Measurements from ENCODE around the gene ANKS4B.

DNA sequence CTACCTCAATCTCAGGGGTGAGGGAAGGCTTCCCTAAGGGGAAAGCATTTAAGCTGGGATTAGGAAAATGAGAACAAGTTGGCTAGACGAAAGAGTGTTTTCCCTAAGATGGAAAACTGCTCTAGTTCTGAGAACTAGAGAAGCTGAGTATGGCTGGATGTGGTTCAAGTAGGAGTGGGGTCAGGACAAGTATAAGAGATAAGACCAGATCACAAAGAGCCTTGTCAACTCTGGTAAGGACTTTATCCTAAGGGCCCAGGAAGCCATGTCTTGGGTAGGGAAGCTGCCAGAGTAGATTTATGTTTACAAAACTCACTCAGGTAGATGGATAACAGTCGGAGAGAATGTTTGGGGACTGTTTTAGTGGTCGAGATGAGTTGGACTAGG, 1.7 kb downstream of the ANKS4B start:
- TF ChIP-seq, protein P1, sequence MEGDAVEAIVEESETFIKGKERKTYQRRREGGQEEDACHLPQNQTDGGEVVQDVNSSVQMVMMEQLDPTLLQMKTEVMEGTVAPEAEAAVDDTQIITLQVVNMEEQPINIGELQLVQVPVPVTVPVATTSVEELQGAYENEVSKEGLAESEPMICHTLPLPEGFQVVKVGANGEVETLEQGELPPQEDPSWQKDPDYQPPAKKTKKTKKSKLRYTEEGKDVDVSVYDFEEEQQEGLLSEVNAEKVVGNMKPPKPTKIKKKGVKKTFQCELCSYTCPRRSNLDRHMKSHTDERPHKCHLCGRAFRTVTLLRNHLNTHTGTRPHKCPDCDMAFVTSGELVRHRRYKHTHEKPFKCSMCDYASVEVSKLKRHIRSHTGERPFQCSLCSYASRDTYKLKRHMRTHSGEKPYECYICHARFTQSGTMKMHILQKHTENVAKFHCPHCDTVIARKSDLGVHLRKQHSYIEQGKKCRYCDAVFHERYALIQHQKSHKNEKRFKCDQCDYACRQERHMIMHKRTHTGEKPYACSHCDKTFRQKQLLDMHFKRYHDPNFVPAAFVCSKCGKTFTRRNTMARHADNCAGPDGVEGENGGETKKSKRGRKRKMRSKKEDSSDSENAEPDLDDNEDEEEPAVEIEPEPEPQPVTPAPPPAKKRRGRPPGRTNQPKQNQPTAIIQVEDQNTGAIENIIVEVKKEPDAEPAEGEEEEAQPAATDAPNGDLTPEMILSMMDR (IDR thresholded peaks at IDR 0.05; ENCODE audit: insufficient read depth, low read depth, low read length) = no peak
- TF ChIP-seq EZH2 (IDR thresholded peaks at IDR 0.05; ENCODE audit: insufficient read depth, low read length) = no peak
